GM10266 (cell line): ENCODE results near the gene SCYGR8.
"Not testable (repeated sequence)": the region's sequence is repeated elsewhere in the genome, so short reads cannot be mapped to it uniquely, and the experiment has no call there.

Experiments
- DNase-seq: peaks from one replicate; pipeline ENCODE4 v3.0.0; 2012; ENCODE audit errors: extremely low spot score
- CTCF ChIP-seq: IDR thresholded peaks from 2 replicates; pipeline ENCODE4 v1.5.1; 2012; ENCODE audit warnings: mild to moderate bottlenecking, low read depth; ENCODE audit not compliant: control insufficient read depth, insufficient read depth; ENCODE audit errors: missing control alignments

Gene SCYGR8

GRCh38 chr2:227710986-227711385 lies 34.7 kb upstream of the SCYGR8 start:
- no peak for DNase-seq
- TF ChIP-seq CTCF = no peak

- DNase-seq = no peak
- no peak for TF ChIP-seq CTCF
Observed at GRCh38 chr2:227713291-227713690, 32.4 kb upstream of the SCYGR8 start.

GRCh38 chr2:227716501-227716900 lies 29.2 kb upstream of the SCYGR8 start:
- TF ChIP-seq CTCF = no peak
- no peak for DNase-seq

- no peak for DNase-seq
- no peak for TF ChIP-seq CTCF
Observed at GRCh38 chr2:227717687-227718567, 27.8 kb upstream of the SCYGR8 start, which contains the start of gene SLC19A3. Gene SLC19A3, minus strand, starts transcription at chr2:227718028. Its CDS starts 15,710 bp downstream, at chr2:227702318.

- DNase-seq = no peak
- no peak for TF ChIP-seq CTCF
Observed at GRCh38 chr2:227719641-227720040, 26.1 kb upstream of the SCYGR8 start.

GRCh38 chr2:227720680-227721079 lies 25.0 kb upstream of the SCYGR8 start:
- TF ChIP-seq CTCF = no peak
- no peak for DNase-seq

- not testable (repeated sequence) for DNase-seq
Observed at GRCh38 chr2:227722821-227723220, 22.9 kb upstream of the SCYGR8 start.
